Measurements from ENCODE around the gene SRGAP1. TPM values are rescaled to one million over a fixed set of nuclear protein-coding genes. Genes with fewer than 3 reads are reported as not detected.

The SRGAP1 gene
- total and polyA plus RNA-seq, 9 of the 15 experiments (the other 6 are each of a cell fraction or from before 2014, with no cell fraction given): 0.01 to 0.13 (median 0.04) TPM; not detected in 3

GRCh38 chr12:63863658-63864453 lies 19.4 kb downstream of the SRGAP1 start:
- H4K20me1 ChIP-seq (replicated peaks; ENCODE audit: control insufficient read depth, insufficient read depth, low read length): no peaks in the 10 kb centered on the region
- no TSS peak for BruUV-seq (replicated peaks)
- H2AFZ ChIP-seq (ENCODE audit: low read depth, low read length): no peak overlapping the region
- H3K36me3 ChIP-seq (ENCODE audit: control insufficient read depth, insufficient read depth, low read length): no peaks in the 10 kb centered on the region
- 0% methylated on average over 5 of the region's 5 CpGs for WGBS (ENCODE audit: insufficient coverage, low coverage, missing lambda C conversion rate)
- ChIA-PET CTCF (ENCODE audit: low intra/inter-chr PET ratio) (interaction anchor here (0.7 kb wide), 1 partner anchor 1051 kb away, joined by 4 read pairs; no protein-coding TSS in a partner anchor), POLR2A (interaction anchor here (0.7 kb wide), 1 partner anchor 10 kb away, joined by 3 read pairs; no protein-coding TSS in a partner anchor)
- H3K4me3 ChIP-seq: no peak overlapping the region
- ATAC-seq (no peak), DNase-seq (ENCODE audit: extremely low read depth in 1 of 4, low spot score in 3 of 4) (no peak), FAIRE-seq (no peak)
- TF ChIP-seq OTX1 (CRISPR knock-in tag; IDR thresholded peaks at IDR 0.05): no peak
- TF ChIP-seq GABPB1 (CRISPR knock-in tag; IDR thresholded peaks at IDR 0.05): no peak
- no peak for TF ChIP-seq MLLT1 (IDR thresholded peaks at IDR 0.05)
- TF ChIP-seq ZNF23 (CRISPR knock-in tag; IDR thresholded peaks at IDR 0.05): no peak
- TF ChIP-seq USF1 (CRISPR knock-in tag; IDR thresholded peaks at IDR 0.05): no peak
- no peak for TF ChIP-seq NR1H2 (CRISPR knock-in tag; IDR thresholded peaks at IDR 0.05)
- TF ChIP-seq L3MBTL2 (IDR thresholded peaks at IDR 0.05): no peak
- TF ChIP-seq PHF21A (IDR thresholded peaks at IDR 0.05; ENCODE audit: borderline replicate concordance, low read depth): no peak
- TF ChIP-seq BHLHE40 (IDR thresholded peaks at IDR 0.05; ENCODE audit: low read length): no peak
- no peak for TF ChIP-seq ZNF695 (CRISPR knock-in tag; IDR thresholded peaks at IDR 0.05)
- no peak for TF ChIP-seq SIN3A (IDR thresholded peaks at IDR 0.05; ENCODE audit: borderline replicate concordance in 2 of 2, control insufficient read depth in 1 of 2, low read depth in 2 of 2, low read length in 2 of 2)
- TF ChIP-seq MCM3 (IDR thresholded peaks at IDR 0.05): no peak
- no peak for TF ChIP-seq RB1 (IDR thresholded peaks at IDR 0.05; ENCODE audit: low read depth)
- TF ChIP-seq RBFOX2 (IDR thresholded peaks at IDR 0.05; ENCODE audit: low read depth, low read length): no peak
- TF ChIP-seq ZNF408 (CRISPR knock-in tag; IDR thresholded peaks at IDR 0.05; ENCODE audit: low read depth): no peak
- TF ChIP-seq PRPF4 (IDR thresholded peaks at IDR 0.05; ENCODE audit: insufficient read depth, low read depth, low read length, poor library complexity, severe bottlenecking): no peak
- no peak for TF ChIP-seq HNRNPH1 (optimal IDR thresholded peaks at IDR 0.05; ENCODE audit: low read depth, low read length)
- no peak for TF ChIP-seq FOXA1 (IDR thresholded peaks at IDR 0.05; ENCODE audit: borderline replicate concordance)
- no peak for TF ChIP-seq THRA (IDR thresholded peaks at IDR 0.05)
- H3K79me2 ChIP-seq (ENCODE audit: control insufficient read depth, insufficient read depth, low read length): no peaks in the 10 kb centered on the region
- peaks cover 0 to 9% of the 10 kb centered on the region in 2 experiments; a peak in 3 of 5 replicates for H3K27me3 ChIP-seq (ENCODE audit: control insufficient read depth in 2 of 2, insufficient read depth in 2 of 2, low read length in 2 of 2)
- no peaks in the 10 kb centered on the region for H3K4me1 ChIP-seq (replicated peaks in 1 of 2; ENCODE audit: control insufficient read depth in 2 of 2, insufficient read depth in 2 of 2, low read length in 2 of 2)
- in situ Hi-C loops (cut with MboI): no loop called here
- no peak overlapping the region for H3K27ac ChIP-seq (ENCODE audit: extremely low read depth, low read depth, low read length)
- no peak overlapping the region for H3K9ac ChIP-seq (ENCODE audit: insufficient read depth in 1 of 2, low read depth in 2 of 2, low read length in 2 of 2)
- H3K9me1 ChIP-seq (ENCODE audit: control insufficient read depth, insufficient read depth, low read length): no peaks in the 10 kb centered on the region
- H3K4me2 ChIP-seq (ENCODE audit: insufficient read depth, low read length): no peak overlapping the region
- intact Hi-C loops (cut with micrococcal nuclease): no loop called here
- no peaks in the 10 kb centered on the region for H3K9me3 ChIP-seq (replicated peaks; ENCODE audit: control insufficient read depth, insufficient read depth, low read depth, low read length)

Data from K562 (cell line).